Testis (tissue), 2 donors: ENCODE data around the gene IL20RB.

ENCODE experiments used
- CTCF ChIP-seq, 3 experiments: fragments of 450-650 bp in 2 of 3; fragments of 200-600 bp in 1 of 3; sonication (generic) in 1 of 3; IDR thresholded peaks; one replicate each; pipeline ENCODE4 v1.5.1; 2016 to 2019; ENCODE audit warnings: antibody characterized with exemption in 3 of 3, mild to moderate bottlenecking in 2 of 3, moderate library complexity in 1 of 3
- POLR2A ChIP-seq: fragments of 450-650 bp; IDR thresholded peaks from one replicate; pipeline ENCODE4 v1.6.1; 2017; ENCODE audit warnings: antibody characterized with exemption, mild to moderate bottlenecking, moderate library complexity

DNA sequence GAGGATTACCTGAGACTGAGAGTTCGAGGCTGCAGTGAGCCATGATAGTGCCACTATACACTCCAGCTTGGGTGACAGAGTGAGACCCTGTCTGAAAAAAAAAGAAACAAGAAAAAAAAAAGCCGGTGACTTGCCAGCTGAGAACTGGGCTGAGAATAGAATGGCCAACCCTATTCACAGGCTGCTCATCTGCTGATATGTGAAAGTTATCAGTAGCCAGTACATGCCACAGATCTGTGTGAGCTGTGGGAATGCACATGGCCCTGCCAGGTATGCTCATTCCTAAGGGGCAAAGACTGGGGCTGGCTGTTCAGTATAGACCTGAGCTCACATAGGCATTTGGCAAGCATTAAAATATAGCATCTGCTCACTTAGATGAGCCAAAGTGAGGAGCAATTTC is 30.9 kb downstream of the IL20RB start:
- TF ChIP-seq CTCF (IDR thresholded peaks at IDR 0.05) (no peak), POLR2A (no peak)
